ENCODE data around the gene ERC1. TPM values are rescaled to one million over a fixed set of nuclear protein-coding genes. Genes with fewer than 3 reads are reported as not detected.

Gene ERC1
- total and polyA plus RNA-seq, 2 of the 4 experiments (the other 2 are of a cell fraction) = 11.6 to 25.6 TPM

- H3K27me3 ChIP-seq (ENCODE audit: control insufficient read depth, insufficient read depth, low read length) = no peaks in the 10 kb centered on the region
- H3K18ac ChIP-seq (ENCODE audit: low read depth, low read length) = no peak overlapping the region
- no peak overlapping the region for H3K9ac ChIP-seq (ENCODE audit: low read depth, low read length)
- no peak overlapping the region for H3K4me3 ChIP-seq (ENCODE audit: insufficient read depth, low read depth, low read length)
- no peak overlapping the region for H2BK120ac ChIP-seq (ENCODE audit: low read depth, low read length)
- intact Hi-C loops (cut with micrococcal nuclease) = no loop called here
- WGBS, 2 experiments (ENCODE audit: extremely low coverage in 2 of 2, insufficient read length in 1 of 2) = no CpG with 5 or more reads among the region's 8 CpGs
- no peak overlapping the region for H3K56ac ChIP-seq (ENCODE audit: extremely low read depth, insufficient read depth, low read length)
- peaks cover 1% of the 10 kb centered on the region; the same call in 1 of the 2 replicates for H3K36me3 ChIP-seq (ENCODE audit: control insufficient read depth, insufficient read depth, low read length)
- ATAC-seq (ENCODE audit: low read depth) (no peak), DNase-seq (no peak)
- no peaks in the 10 kb centered on the region for H3K9me3 ChIP-seq (ENCODE audit: control insufficient read depth, insufficient read depth, low read length)
- no peak overlapping the region for H3K14ac ChIP-seq (replicated peaks; ENCODE audit: low read depth, low read length)
- TF ChIP-seq MAZ (IDR thresholded peaks at IDR 0.05; ENCODE audit: borderline replicate concordance, low read depth, low read length) (no peak), CHD1 (IDR thresholded peaks at IDR 0.05; ENCODE audit: low read depth, low read length) (no peak), POLR2A (IDR thresholded peaks at IDR 0.05; ENCODE audit: low read depth, low read length) (no peak), BHLHE40 (IDR thresholded peaks at IDR 0.05; ENCODE audit: low read depth, low read length) (no peak), ELK1 (IDR thresholded peaks at IDR 0.05; ENCODE audit: borderline replicate concordance, low read depth, low read length) (no peak), RFX5 (IDR thresholded peaks at IDR 0.05; ENCODE audit: low read depth, low read length) (no peak), CEBPB (IDR thresholded peaks at IDR 0.05; ENCODE audit: low read depth, low read length) (no peak), USF2 (IDR thresholded peaks at IDR 0.05; ENCODE audit: low read depth, low read length) (no peak), FOS (IDR thresholded peaks at IDR 0.05; ENCODE audit: low read depth, low read length) (no peak), MAFK (IDR thresholded peaks at IDR 0.05; ENCODE audit: low read depth, low read length) (no peak), CTCF (conservative IDR thresholded peaks at IDR 0.05; ENCODE audit: low read depth, low read length) (no peak), NFE2L2 (IDR thresholded peaks at IDR 0.05; ENCODE audit: low read depth, low read length) (no peak), SMC3 (IDR thresholded peaks at IDR 0.05; ENCODE audit: low read depth, low read length) (no peak)
- in situ Hi-C loops (cut with MboI; ENCODE audit: low sequenced_read_pairs) = no loop called here
- no peaks in the 10 kb centered on the region for H3K9me1 ChIP-seq (ENCODE audit: insufficient read depth, low read length)
- no peak overlapping the region for H3K4ac ChIP-seq (ENCODE audit: low read depth, low read length)
- BruUV-seq (replicated peaks) = no TSS peak
- H3K4me1 ChIP-seq (ENCODE audit: control insufficient read depth, insufficient read depth, low read length) = no peaks in the 10 kb centered on the region
- H2BK15ac ChIP-seq (ENCODE audit: low read depth, low read length) = no peak overlapping the region
- dilution Hi-C loops (cut with HindIII; ENCODE audit: low sequenced_read_pairs, unreplicated experiment) = no loop called here
- H4K91ac ChIP-seq (ENCODE audit: insufficient read depth, low read depth, low read length) = no peak overlapping the region
- no peak overlapping the region for H4K8ac ChIP-seq (ENCODE audit: low read depth in 2 of 2, low read length in 2 of 2)
- H3K79me1 ChIP-seq (ENCODE audit: low read depth in 1 of 2, low read length in 2 of 2) = no peaks in the 10 kb centered on the region; a peak in 1 of 4 replicates
- no peaks in the 10 kb centered on the region for H4K20me1 ChIP-seq (ENCODE audit: insufficient read depth, low read length)
- H2AK5ac ChIP-seq (ENCODE audit: low read depth, low read length) = no peak overlapping the region
- no peak overlapping the region for H2BK5ac ChIP-seq (ENCODE audit: low read depth, low read length, poor library complexity, severe bottlenecking)
- no peak overlapping the region for H2AFZ ChIP-seq (replicated peaks; ENCODE audit: low read length, poor library complexity)
- no peak overlapping the region for H4K5ac ChIP-seq (ENCODE audit: low read depth, low read length)
- no peak overlapping the region for H2BK20ac ChIP-seq (ENCODE audit: low read depth, low read length)
- ChIA-PET POLR2A (ENCODE audit: unreplicated experiment) (no interaction called here), CTCF (interaction anchor here (1.5 kb wide), 1 partner anchor 174 kb away, joined by 5 read pairs; no protein-coding TSS in a partner anchor)
- H3K4me2 ChIP-seq (ENCODE audit: low read depth, low read length) = no peak overlapping the region
- H2AK9ac ChIP-seq (replicated peaks; ENCODE audit: low read depth, low read length, poor library complexity) = no peak overlapping the region
- no peak overlapping the region for H3K27ac ChIP-seq (ENCODE audit: insufficient read depth, low read length)
- no peak overlapping the region for H3K23ac ChIP-seq (ENCODE audit: low read depth, low read length)
Measured at GRCh38 chr12:1291601-1292332, 300.7 kb downstream of the ERC1 start.
